HepG2 (cell line): Measurements from ENCODE around the gene TNFRSF11A. TPM values are rescaled to one million over a fixed set of nuclear protein-coding genes. Genes with fewer than 3 reads are reported as not detected.

Experiments used
- ARNT2 ChIP-seq: sonication (generic); formaldehyde crosslinking; IDR thresholded peaks from 2 replicates; pipeline ENCODE4 v1.8.0; 2022; ENCODE audit warnings: mild to moderate bottlenecking, low read depth, missing genetic modification reagents, moderate library complexity
- ATF1 ChIP-seq: IDR thresholded peaks from 2 replicates; pipeline ENCODE4 v1.6.1; 2016; ENCODE audit warnings: mild to moderate bottlenecking, control low read depth
- CENPT ChIP-seq: sonication (generic); formaldehyde crosslinking; IDR thresholded peaks from 2 replicates; pipeline ENCODE4 v1.8.0; 2022; ENCODE audit warnings: low read depth, mild to moderate bottlenecking, moderate library complexity, missing genetic modification reagents
- CREB1 ChIP-seq, 2 experiments: fragments of 450-650 bp in 1 of 2; IDR thresholded peaks; 2 replicates each; pipeline ENCODE4 v1.6.1; 2016 to 2017; ENCODE audit warnings: control low read depth in 1 of 2, mild to moderate bottlenecking in 1 of 2, missing compliant biosample characterization in 1 of 2, missing genetic modification characterization in 1 of 2
- FOXK1 ChIP-seq: sonication (generic); formaldehyde crosslinking; IDR thresholded peaks from 2 replicates; pipeline ENCODE4 v1.4.0; 2020; ENCODE audit warnings: low read depth, missing genetic modification reagents, borderline replicate concordance
- FOXO1 ChIP-seq: sonication (generic); formaldehyde crosslinking; IDR thresholded peaks from 2 replicates; pipeline ENCODE4 v1.4.0; 2020; ENCODE audit warnings: missing genetic modification reagents
- HDAC2 ChIP-seq: sonication (generic); formaldehyde crosslinking; IDR thresholded peaks from 2 replicates; pipeline ENCODE4 v1.4.0; 2020; ENCODE audit warnings: missing genetic modification reagents
- NPAS2 ChIP-seq: sonication (generic); formaldehyde crosslinking; IDR thresholded peaks from 2 replicates; pipeline ENCODE4 v1.8.0; 2022; ENCODE audit warnings: mild to moderate bottlenecking, missing genetic modification reagents, borderline replicate concordance
- RORA ChIP-seq: sonication (generic); formaldehyde crosslinking; IDR thresholded peaks from 2 replicates; pipeline ENCODE4 v1.5.0; 2020; ENCODE audit warnings: mild to moderate bottlenecking, missing genetic modification reagents, moderate library complexity
- SP4 ChIP-seq: sonication (generic); formaldehyde crosslinking; IDR thresholded peaks from 2 replicates; pipeline ENCODE4 v1.8.1; 2023; ENCODE audit warnings: mild to moderate bottlenecking, missing genetic modification reagents
- TCF7 ChIP-seq: sonication (generic); IDR thresholded peaks from 2 replicates; pipeline ENCODE4 v1.6.1; 2016; ENCODE audit warnings: antibody characterized with exemption, low read depth
- ZBTB20 ChIP-seq: sonication (generic); formaldehyde crosslinking; IDR thresholded peaks from 2 replicates; pipeline ENCODE4 v1.8.1; 2023; ENCODE audit warnings: missing genetic modification reagents, low read depth, mild to moderate bottlenecking, borderline replicate concordance
- ZNF101 ChIP-seq: sonication (generic); formaldehyde crosslinking; IDR thresholded peaks from 2 replicates; pipeline ENCODE4 v1.4.0; 2020; ENCODE audit warnings: mild to moderate bottlenecking, low read depth, missing genetic modification reagents, borderline replicate concordance
- ZNF33B ChIP-seq: sonication (generic); formaldehyde crosslinking; IDR thresholded peaks from 2 replicates; pipeline ENCODE4 v1.5.1; 2020; ENCODE audit warnings: mild to moderate bottlenecking, missing genetic modification reagents
- ZNF672 ChIP-seq: sonication (generic); formaldehyde crosslinking; IDR thresholded peaks from 2 replicates; pipeline ENCODE4 v1.8.1; 2022; ENCODE audit warnings: missing genetic modification reagents
- polyA plus RNA-seq, 8 experiments: library from polyadenylated mRNA; depleted of rRNA in 3 of 8; stranded (reverse) in 7 of 8; unstranded in 1 of 8; fragments of >200 nt; fragmentation: Illumina TruSeq in 4 of 8; extraction: Trizol in 4 of 8; gene quantifications; 2 replicates each; pipeline versions ENCODE4 v1.2.1 to v1.2.3, GENCODE V29; 2011 to 2016; ENCODE audit warnings: low read depth in 4 of 8, missing spikeins in 1 of 8, mixed read lengths in 1 of 8; ENCODE audit not compliant: insufficient read depth in 1 of 8
- total RNA-seq, 5 experiments: library from RNA; depleted of rRNA; stranded (reverse); fragments of >200 nt; fragmentation: Illumina TruSeq; extraction: Trizol; gene quantifications; 2 replicates each; pipeline ENCODE4 v1.2.3, GENCODE V29; 2016; ENCODE audit warnings: low read depth in 1 of 5
- TF ChIP-seq, protein P1 (sequence below): sonication (generic); formaldehyde crosslinking; IDR thresholded peaks from 2 replicates; pipeline ENCODE4 v1.4.0; 2020; ENCODE audit warnings: missing genetic modification reagents, mild to moderate bottlenecking, borderline replicate concordance
- TF ChIP-seq, protein P2 (sequence below): sonication (generic); formaldehyde crosslinking; IDR thresholded peaks from 2 replicates; pipeline ENCODE4 v1.4.0; 2020; ENCODE audit warnings: missing genetic modification reagents
- TF ChIP-seq, protein P3 (sequence below): IDR thresholded peaks from 2 replicates; pipeline ENCODE4 v1.6.1; 2016
- TF ChIP-seq, protein P4 (sequence below): fragments of 450-650 bp; IDR thresholded peaks from 2 replicates; pipeline ENCODE4 v1.6.1; 2016
- TF ChIP-seq, protein P5 (sequence below): sonication (generic); formaldehyde crosslinking; IDR thresholded peaks from 2 replicates; pipeline ENCODE4 v1.4.0; 2020; ENCODE audit warnings: mild to moderate bottlenecking, missing genetic modification reagents

TNFRSF11A gene
- total and polyA plus RNA-seq, 2 of the 13 experiments (the other 11 are each of a cell fraction or from before 2014, with no cell fraction given), result 4.6 to 6.4 TPM

DNA sequence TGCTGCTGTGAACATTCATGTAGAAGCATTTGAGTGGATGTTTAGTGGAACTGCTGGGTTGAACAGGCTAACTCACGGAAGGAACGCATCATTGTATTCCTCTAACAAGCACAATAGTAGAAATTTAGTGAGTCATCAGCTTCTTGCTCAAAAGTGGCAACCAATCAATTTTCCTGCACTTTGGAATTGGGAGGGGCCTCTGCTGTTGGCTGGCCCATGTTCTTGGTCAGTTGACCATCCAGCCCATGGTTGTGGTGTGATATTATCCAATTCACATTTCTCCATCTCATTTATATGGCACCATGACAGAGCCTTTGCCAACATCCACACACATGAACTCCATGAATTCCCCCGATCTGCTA, 95.0 kb downstream of the TNFRSF11A start (continued):
- TF ChIP-seq CENPT (CRISPR knock-in tag) (no peak), ZBTB20 (CRISPR knock-in tag) (no peak), NPAS2 (CRISPR knock-in tag) (no peak), ZNF33B (CRISPR knock-in tag) (no peak), ZNF672 (CRISPR knock-in tag) (no peak), RORA (CRISPR knock-in tag) (no peak), SP4 (CRISPR knock-in tag) (no peak), ZNF101 (CRISPR knock-in tag) (no peak), FOXK1 (CRISPR knock-in tag) (no peak; the same call in 1 of the 2 replicates), ARNT2 (CRISPR knock-in tag) (no peak), TCF7 (no peak), HDAC2 (CRISPR knock-in tag) (peak; percentile 32; the same call in 1 of the 2 replicates), ATF1 (no peak), FOXO1 (CRISPR knock-in tag) (no peak), CREB1 (IDR thresholded peaks at IDR 0.05) (peak; percentile 57; the same call in 1 of the 2 replicates), CREB1 (CRISPR knock-in tag; IDR thresholded peaks at IDR 0.05) (no peak)
- TF ChIP-seq, protein P1, sequence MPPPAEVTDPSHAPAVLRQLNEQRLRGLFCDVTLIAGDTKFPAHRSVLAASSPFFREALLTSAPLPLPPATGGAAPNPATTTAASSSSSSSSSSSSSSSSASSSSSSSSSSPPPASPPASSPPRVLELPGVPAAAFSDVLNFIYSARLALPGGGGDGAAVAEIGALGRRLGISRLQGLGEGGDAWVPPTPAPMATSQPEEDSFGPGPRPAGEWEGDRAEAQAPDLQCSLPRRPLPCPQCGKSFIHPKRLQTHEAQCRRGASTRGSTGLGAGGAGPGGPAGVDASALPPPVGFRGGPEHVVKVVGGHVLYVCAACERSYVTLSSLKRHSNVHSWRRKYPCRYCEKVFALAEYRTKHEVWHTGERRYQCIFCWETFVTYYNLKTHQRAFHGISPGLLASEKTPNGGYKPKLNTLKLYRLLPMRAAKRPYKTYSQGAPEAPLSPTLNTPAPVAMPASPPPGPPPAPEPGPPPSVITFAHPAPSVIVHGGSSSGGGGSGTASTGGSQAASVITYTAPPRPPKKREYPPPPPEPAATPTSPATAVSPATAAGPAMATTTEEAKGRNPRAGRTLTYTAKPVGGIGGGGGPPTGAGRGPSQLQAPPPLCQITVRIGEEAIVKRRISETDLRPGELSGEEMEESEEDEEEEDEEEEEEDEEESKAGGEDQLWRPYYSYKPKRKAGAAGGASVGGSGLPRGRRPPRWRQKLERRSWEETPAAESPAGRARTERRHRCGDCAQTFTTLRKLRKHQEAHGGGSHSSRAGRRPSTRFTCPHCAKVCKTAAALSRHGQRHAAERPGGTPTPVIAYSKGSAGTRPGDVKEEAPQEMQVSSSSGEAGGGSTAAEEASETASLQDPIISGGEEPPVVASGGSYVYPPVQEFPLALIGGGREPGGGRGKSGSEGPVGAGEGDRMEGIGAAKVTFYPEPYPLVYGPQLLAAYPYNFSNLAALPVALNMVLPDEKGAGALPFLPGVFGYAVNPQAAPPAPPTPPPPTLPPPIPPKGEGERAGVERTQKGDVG (CRISPR knock-in tag), result no peak
- TF ChIP-seq, protein P2, sequence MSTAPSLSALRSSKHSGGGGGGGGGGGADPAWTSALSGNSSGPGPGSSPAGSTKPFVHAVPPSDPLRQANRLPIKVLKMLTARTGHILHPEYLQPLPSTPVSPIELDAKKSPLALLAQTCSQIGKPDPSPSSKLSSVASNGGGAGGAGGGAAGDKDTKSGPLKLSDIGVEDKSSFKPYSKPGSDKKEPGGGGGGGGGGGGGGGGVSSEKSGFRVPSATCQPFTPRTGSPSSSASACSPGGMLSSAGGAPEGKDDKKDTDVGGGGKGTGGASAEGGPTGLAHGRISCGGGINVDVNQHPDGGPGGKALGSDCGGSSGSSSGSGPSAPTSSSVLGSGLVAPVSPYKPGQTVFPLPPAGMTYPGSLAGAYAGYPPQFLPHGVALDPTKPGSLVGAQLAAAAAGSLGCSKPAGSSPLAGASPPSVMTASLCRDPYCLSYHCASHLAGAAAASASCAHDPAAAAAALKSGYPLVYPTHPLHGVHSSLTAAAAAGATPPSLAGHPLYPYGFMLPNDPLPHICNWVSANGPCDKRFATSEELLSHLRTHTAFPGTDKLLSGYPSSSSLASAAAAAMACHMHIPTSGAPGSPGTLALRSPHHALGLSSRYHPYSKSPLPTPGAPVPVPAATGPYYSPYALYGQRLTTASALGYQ (CRISPR knock-in tag), result 0 out of 2 replicates have a peak, but pooled peaks have one; percentile 3
- TF ChIP-seq, protein P3, sequence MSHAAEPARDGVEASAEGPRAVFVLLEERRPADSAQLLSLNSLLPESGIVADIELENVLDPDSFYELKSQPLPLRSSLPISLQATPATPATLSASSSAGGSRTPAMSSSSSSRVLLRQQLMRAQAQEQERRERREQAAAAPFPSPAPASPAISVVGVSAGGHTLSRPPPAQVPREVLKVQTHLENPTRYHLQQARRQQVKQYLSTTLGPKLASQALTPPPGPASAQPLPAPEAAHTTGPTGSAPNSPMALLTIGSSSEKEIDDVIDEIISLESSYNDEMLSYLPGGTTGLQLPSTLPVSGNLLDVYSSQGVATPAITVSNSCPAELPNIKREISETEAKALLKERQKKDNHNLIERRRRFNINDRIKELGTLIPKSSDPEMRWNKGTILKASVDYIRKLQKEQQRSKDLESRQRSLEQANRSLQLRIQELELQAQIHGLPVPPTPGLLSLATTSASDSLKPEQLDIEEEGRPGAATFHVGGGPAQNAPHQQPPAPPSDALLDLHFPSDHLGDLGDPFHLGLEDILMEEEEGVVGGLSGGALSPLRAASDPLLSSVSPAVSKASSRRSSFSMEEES, result no peak
- TF ChIP-seq, protein P4, sequence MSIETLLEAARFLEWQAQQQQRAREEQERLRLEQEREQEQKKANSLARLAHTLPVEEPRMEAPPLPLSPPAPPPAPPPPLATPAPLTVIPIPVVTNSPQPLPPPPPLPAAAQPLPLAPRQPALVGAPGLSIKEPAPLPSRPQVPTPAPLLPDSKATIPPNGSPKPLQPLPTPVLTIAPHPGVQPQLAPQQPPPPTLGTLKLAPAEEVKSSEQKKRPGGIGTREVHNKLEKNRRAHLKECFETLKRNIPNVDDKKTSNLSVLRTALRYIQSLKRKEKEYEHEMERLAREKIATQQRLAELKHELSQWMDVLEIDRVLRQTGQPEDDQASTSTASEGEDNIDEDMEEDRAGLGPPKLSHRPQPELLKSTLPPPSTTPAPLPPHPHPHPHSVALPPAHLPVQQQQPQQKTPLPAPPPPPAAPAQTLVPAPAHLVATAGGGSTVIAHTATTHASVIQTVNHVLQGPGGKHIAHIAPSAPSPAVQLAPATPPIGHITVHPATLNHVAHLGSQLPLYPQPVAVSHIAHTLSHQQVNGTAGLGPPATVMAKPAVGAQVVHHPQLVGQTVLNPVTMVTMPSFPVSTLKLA, result no peak
- TF ChIP-seq, protein P5, sequence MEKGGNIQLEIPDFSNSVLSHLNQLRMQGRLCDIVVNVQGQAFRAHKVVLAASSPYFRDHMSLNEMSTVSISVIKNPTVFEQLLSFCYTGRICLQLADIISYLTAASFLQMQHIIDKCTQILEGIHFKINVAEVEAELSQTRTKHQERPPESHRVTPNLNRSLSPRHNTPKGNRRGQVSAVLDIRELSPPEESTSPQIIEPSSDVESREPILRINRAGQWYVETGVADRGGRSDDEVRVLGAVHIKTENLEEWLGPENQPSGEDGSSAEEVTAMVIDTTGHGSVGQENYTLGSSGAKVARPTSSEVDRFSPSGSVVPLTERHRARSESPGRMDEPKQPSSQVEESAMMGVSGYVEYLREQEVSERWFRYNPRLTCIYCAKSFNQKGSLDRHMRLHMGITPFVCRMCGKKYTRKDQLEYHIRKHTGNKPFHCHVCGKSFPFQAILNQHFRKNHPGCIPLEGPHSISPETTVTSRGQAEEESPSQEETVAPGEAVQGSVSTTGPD, result 0 out of 2 replicates have a peak, but pooled peaks have one; percentile 44
